HepG2 (cell line): Measurements from ENCODE around the gene RNU5B-1. TPM values are rescaled to one million over a fixed set of nuclear protein-coding genes. Genes with fewer than 3 reads are reported as not detected.

ENCODE experiments used
- NCOA5 ChIP-seq: sonication (generic); formaldehyde crosslinking; IDR thresholded peaks from 2 replicates; pipeline ENCODE4 v1.4.0; 2020; ENCODE audit warnings: missing genetic modification reagents
- RERE ChIP-seq: IDR thresholded peaks from 2 replicates; pipeline ENCODE4 v1.6.1; 2016; ENCODE audit warnings: low read depth, missing genetic modification reagents, missing compliant biosample characterization
- TBX2 ChIP-seq: sonication (generic); formaldehyde crosslinking; IDR thresholded peaks from 2 replicates; pipeline ENCODE4 v1.5.0; 2020; ENCODE audit warnings: missing genetic modification reagents, mild to moderate bottlenecking, borderline replicate concordance
- ZNF615 ChIP-seq: sonication (generic); formaldehyde crosslinking; IDR thresholded peaks from 2 replicates; pipeline ENCODE4 v1.5.0; 2020; ENCODE audit warnings: mild to moderate bottlenecking, missing genetic modification reagents, borderline replicate concordance
- ZNF788 ChIP-seq: sonication (generic); formaldehyde crosslinking; IDR thresholded peaks from 2 replicates; pipeline ENCODE4 v1.5.0; 2020; ENCODE audit warnings: mild to moderate bottlenecking, missing genetic modification reagents, borderline replicate concordance
- ZXDC ChIP-seq: sonication (generic); formaldehyde crosslinking; IDR thresholded peaks from 2 replicates; pipeline ENCODE4 v1.5.0; 2020; ENCODE audit warnings: mild to moderate bottlenecking, missing genetic modification reagents
- polyA plus RNA-seq, 8 experiments: library from polyadenylated mRNA; depleted of rRNA in 3 of 8; stranded (reverse) in 7 of 8; unstranded in 1 of 8; fragments of >200 nt; fragmentation: Illumina TruSeq in 4 of 8; extraction: Trizol in 4 of 8; gene quantifications; 2 replicates each; pipeline versions ENCODE4 v1.2.1 to v1.2.3, GENCODE V29; 2011 to 2016; ENCODE audit warnings: low read depth in 4 of 8, missing spikeins in 1 of 8, mixed read lengths in 1 of 8; ENCODE audit not compliant: insufficient read depth in 1 of 8
- total RNA-seq, 5 experiments: library from RNA; depleted of rRNA; stranded (reverse); fragments of >200 nt; fragmentation: Illumina TruSeq; extraction: Trizol; gene quantifications; 2 replicates each; pipeline ENCODE4 v1.2.3, GENCODE V29; 2016; ENCODE audit warnings: low read depth in 1 of 5

RNU5B-1 gene
- total and polyA plus RNA-seq, 2 of the 13 experiments (the other 11 are each of a cell fraction or from before 2014, with no cell fraction given) = 1,646 TPM; not detected in 1

DNA sequence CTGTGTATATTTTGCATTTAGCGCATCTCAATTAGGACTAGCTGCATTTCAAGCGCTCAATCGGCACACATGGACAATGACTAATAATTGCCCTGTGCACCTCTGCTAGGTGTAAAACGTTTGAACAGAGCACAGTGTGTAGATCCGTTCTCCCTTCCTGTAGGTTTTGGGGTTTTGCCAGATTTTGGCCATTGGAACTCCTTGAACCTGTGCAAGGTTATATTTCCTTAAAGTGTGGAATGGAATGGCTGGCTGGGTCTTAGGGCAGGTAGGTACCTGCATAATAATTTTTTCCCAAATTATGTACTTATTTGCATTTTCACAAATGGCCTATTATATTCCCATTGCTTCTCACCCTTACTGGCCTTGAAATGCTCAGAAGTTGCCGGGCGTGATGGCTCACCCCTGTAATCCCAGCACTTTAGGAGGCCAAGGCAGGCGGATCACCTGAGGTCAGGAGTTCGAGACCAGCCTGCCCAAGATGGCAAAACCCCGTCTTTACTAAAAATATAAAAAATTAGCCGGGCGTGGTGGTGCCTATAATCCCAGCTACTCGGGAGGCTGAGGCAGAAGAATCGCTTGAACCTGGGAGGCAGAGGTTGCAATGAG, 777 bp downstream of the RNU5B-1 start (continued):
- 0 out of 2 replicates have a peak, but pooled peaks have one; percentile 16 for TF ChIP-seq ZXDC (CRISPR knock-in tag)
- TF ChIP-seq NCOA5 = no peak
- 0 out of 2 replicates have a peak, but pooled peaks have one; percentile 10 for TF ChIP-seq ZNF788 (CRISPR knock-in tag)
- TF ChIP-seq RERE (CRISPR knock-in tag) = no peak
- no peak for TF ChIP-seq ZNF615 (CRISPR knock-in tag)
- TF ChIP-seq TBX2 (CRISPR knock-in tag) = peak; percentile 30; the same call in 1 of the 2 replicates
